Thoracic aorta (tissue), 2 donors: ENCODE results near the gene GIPC3. TPM values are rescaled to one million over a fixed set of nuclear protein-coding genes. Genes with fewer than 3 reads are reported as not detected.

Experiments used
- ATAC-seq: fragments of 150-250 bp; one replicate; pipeline ENCODE4 v1.8.0; 2017; ENCODE audit warnings: low read depth; ENCODE audit not compliant: insufficient number of reproducible peaks, low FRiP score
- DNase-seq: peaks from one replicate; pipeline ENCODE4 v3.0.0-alpha.2; 2020; ENCODE audit warnings: low spot score
- H3K27ac ChIP-seq, 2 donors: fragments of 200-600 bp; sonication (generic); 1 replicate in 1 of 2; 2 replicates in 1 of 2; pipeline ENCODE4 v1.5.1; 2016; ENCODE audit warnings: mild to moderate bottlenecking in 2 of 2, moderate library complexity in 2 of 2
- H3K27me3 ChIP-seq: fragments of 200-600 bp; sonication (generic); replicated peaks from 2 replicates; pipeline ENCODE4 v1.6.0; 2016; ENCODE audit warnings: mild to moderate bottlenecking; ENCODE audit not compliant: insufficient read depth
- H3K36me3 ChIP-seq: fragments of 200-600 bp; sonication (generic); one replicate; pipeline ENCODE4 v1.5.1; 2016
- H3K4me1 ChIP-seq, 2 donors: fragments of 200-600 bp; sonication (generic); 1 replicate in 1 of 2; 2 replicates in 1 of 2; pipeline versions ENCODE4 v1.5.1 to v1.6.0; 2016; ENCODE audit warnings: low read depth in 2 of 2, mild to moderate bottlenecking in 1 of 2; ENCODE audit not compliant: control insufficient read depth in 1 of 2
- H3K4me3 ChIP-seq: fragments of 200-600 bp; sonication (generic); 2 replicates; pipeline ENCODE4 v1.5.1; 2016; ENCODE audit warnings: mild to moderate bottlenecking
- H3K9me3 ChIP-seq: fragments of 200-600 bp; sonication (generic); 2 replicates; pipeline ENCODE4 v1.5.1; 2016
- CTCF ChIP-seq: fragments of 200-600 bp; sonication (generic); IDR thresholded peaks from one replicate; pipeline ENCODE4 v1.5.1; 2019; ENCODE audit warnings: antibody characterized with exemption
- total RNA-seq, 2 donors: library from RNA; depleted of rRNA; stranded (reverse); fragments of >200 nt; gene quantifications; one replicate each; pipeline versions ENCODE4 v1.1.0 to v1.2.3, GENCODE V29; 2016

Gene GIPC3
- total RNA-seq, 2 donors from 2014 or later: 1.1 to 1.6 TPM

- H3K27me3 ChIP-seq: no peaks in the 10 kb centered on the region
- peaks cover 0 to 14% of the 10 kb centered on the region in 2 donors for H3K4me1 ChIP-seq
- H3K9me3 ChIP-seq: no peaks in the 10 kb centered on the region
- DNase-seq (no peak), ATAC-seq (no peak)
- no peak for TF ChIP-seq CTCF
- no peaks in the 10 kb centered on the region for H3K36me3 ChIP-seq
- H3K27ac ChIP-seq: peak overlapping the region; percentile 5 to 22
- no peak overlapping the region for H3K4me3 ChIP-seq
Observed at GRCh38 chr19:3543150-3544057, 41.9 kb upstream of the GIPC3 start.

GRCh38 chr19:3544058-3544376 lies 41.3 kb upstream of the GIPC3 start:
- Histone ChIP-seq H3K27ac (no peak overlapping the region), H3K27me3 (no peaks in the 10 kb centered on the region), H3K4me3 (no peak overlapping the region), H3K36me3 (no peaks in the 10 kb centered on the region), H3K9me3 (no peaks in the 10 kb centered on the region), H3K4me1 (peaks cover 0 to 14% of the 10 kb centered on the region in 2 donors)
- ATAC-seq (no peak), DNase-seq (no peak)
- no peak for TF ChIP-seq CTCF

GRCh38 chr19:3544742-3545668 lies 40.3 kb upstream of the GIPC3 start:
- ATAC-seq (no peak), DNase-seq (no peak)
- Histone ChIP-seq H3K27ac (no peak overlapping the region), H3K27me3 (no peaks in the 10 kb centered on the region), H3K9me3 (no peaks in the 10 kb centered on the region), H3K36me3 (no peaks in the 10 kb centered on the region), H3K4me1 (peaks cover 0 to 14% of the 10 kb centered on the region in 2 donors), H3K4me3 (no peak overlapping the region)
- TF ChIP-seq CTCF: peak; percentile 97

GRCh38 chr19:3545669-3546034 lies 39.6 kb upstream of the GIPC3 start:
- H3K4me3 ChIP-seq: no peak overlapping the region
- DNase-seq: no peak
- H3K27me3 ChIP-seq: no peaks in the 10 kb centered on the region
- no peak for ATAC-seq
- peaks cover 0 to 14% of the 10 kb centered on the region in 2 donors for H3K4me1 ChIP-seq
- no peak for TF ChIP-seq CTCF
- H3K9me3 ChIP-seq: no peaks in the 10 kb centered on the region
- no peak overlapping the region for H3K27ac ChIP-seq
- no peaks in the 10 kb centered on the region for H3K36me3 ChIP-seq

- H3K27ac ChIP-seq: no peak overlapping the region
- no peaks in the 10 kb centered on the region for H3K9me3 ChIP-seq
- ATAC-seq (no peak), DNase-seq (no peak)
- no peak for TF ChIP-seq CTCF
- H3K4me3 ChIP-seq: no peak overlapping the region
- H3K4me1 ChIP-seq: peaks cover 0 to 14% of the 10 kb centered on the region in 2 donors
- H3K27me3 ChIP-seq: no peaks in the 10 kb centered on the region
- no peaks in the 10 kb centered on the region for H3K36me3 ChIP-seq
Observed at GRCh38 chr19:3546119-3546518, 39.2 kb upstream of the GIPC3 start.
